Measurements from ENCODE around the gene PPARD.

DNA sequence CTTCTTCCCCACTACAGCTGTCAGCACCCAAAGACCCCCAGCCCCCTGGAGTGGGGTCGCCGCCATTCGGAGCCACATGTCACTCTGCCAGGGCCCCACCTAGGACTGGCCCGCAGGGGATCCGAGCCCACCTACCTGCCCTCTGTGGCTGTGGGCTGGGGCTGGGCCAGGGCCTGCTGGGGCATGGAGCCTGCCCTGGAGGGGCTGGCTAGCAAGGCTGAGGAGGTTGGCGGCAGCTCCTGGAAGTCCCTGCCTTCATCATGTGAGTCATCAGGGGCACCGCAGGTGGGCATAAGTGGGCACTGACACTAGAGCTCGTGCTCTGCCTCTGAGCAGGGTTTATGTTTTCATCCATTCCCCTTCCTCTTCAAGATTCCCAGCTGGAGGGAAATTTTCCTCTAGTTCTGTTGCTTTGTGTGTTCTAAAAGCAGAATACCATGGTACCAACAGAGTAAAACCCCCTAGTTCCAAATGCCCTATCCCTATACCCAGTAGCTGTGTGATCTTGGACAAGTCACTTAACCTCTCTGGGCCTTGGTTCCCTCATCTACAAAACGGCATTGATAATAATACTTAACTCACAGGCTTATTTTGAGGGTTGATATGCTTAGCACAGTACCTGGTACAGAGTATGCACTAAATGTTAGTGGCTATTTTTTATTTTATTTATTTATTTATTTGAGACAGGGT, 101.1 kb downstream of the PPARD start:
- TF ChIP-seq EZH2 (IDR thresholded peaks at IDR 0.05; ENCODE audit: insufficient read depth, poor library complexity, severe bottlenecking) (no peak), EZH2phosphoT487 (IDR thresholded peaks at IDR 0.05; ENCODE audit: insufficient read depth, low read depth) (no peak)
